ENCODE measurements around the gene PCIF1. TPM values are rescaled to one million over a fixed set of nuclear protein-coding genes. Genes with fewer than 3 reads are reported as not detected.

Gene PCIF1
- total RNA-seq, 4 donors from 2014 or later, result 32.1 to 51.2 (median 37.0) TPM

- intact Hi-C loops (cut with DNase I; ENCODE audit: low total_unique reads), result no loop called here
- Histone ChIP-seq H3K4me3 (no peak overlapping the region), H3K36me3 (peaks cover 0 to 82% of the 10 kb centered on the region in 2 donors), H3K27me3 (no peaks in the 10 kb centered on the region), H3K9me3 (no peaks in the 10 kb centered on the region), H3K4me1 (peaks cover 15 to 35% of the 10 kb centered on the region in 2 donors), H3K27ac (peak overlapping the region; percentile 86 to 96 (median 92))
- TF ChIP-seq CTCF (IDR thresholded peaks at IDR 0.05 in 4 of 5, conservative IDR thresholded peaks at IDR 0.05 in 1 of 5), result no peak
- no peak for TF ChIP-seq POLR2A (IDR thresholded peaks at IDR 0.05)
- DNase-seq (no peak), ATAC-seq (no peak)
- in situ Hi-C loops (cut with MboI; ENCODE audit: low sequenced_read_pairs in 4 of 4), result loop anchor here in 1 of 4 donors (10.0 kb wide), 1 partner anchor 121 kb away; the partner anchor contains the start of gene TNNC2
Measured at GRCh38 chr20:45945678-45946148, 11.2 kb downstream of the PCIF1 start.

GRCh38 chr20:45946149-45946970 lies 11.9 kb downstream of the PCIF1 start:
- Histone ChIP-seq H3K27ac (peak overlapping the region; percentile 86 to 96 (median 92)), H3K4me1 (peaks cover 15 to 35% of the 10 kb centered on the region in 2 donors), H3K27me3 (no peaks in the 10 kb centered on the region), H3K9me3 (no peaks in the 10 kb centered on the region), H3K36me3 (peaks cover 0 to 82% of the 10 kb centered on the region in 2 donors), H3K4me3 (no peak overlapping the region)
- intact Hi-C loops (cut with DNase I; ENCODE audit: low total_unique reads) (no loop called here), in situ Hi-C loops (cut with MboI; ENCODE audit: low sequenced_read_pairs in 4 of 4) (loop anchor here in 1 of 4 donors (10.0 kb wide), 1 partner anchor 122 kb away; the partner anchor contains the start of gene TNNC2)
- TF ChIP-seq POLR2A (IDR thresholded peaks at IDR 0.05) (peak in 1 of 2 donors; percentile 57), CTCF (IDR thresholded peaks at IDR 0.05 in 4 of 5, conservative IDR thresholded peaks at IDR 0.05 in 1 of 5) (no peak)
- DNase-seq (peak; percentile 81 to 91), ATAC-seq (peak; percentile 65 to 89)

- intact Hi-C loops (cut with DNase I; ENCODE audit: low total_unique reads) (no loop called here), in situ Hi-C loops (cut with MboI; ENCODE audit: low sequenced_read_pairs in 4 of 4) (loop anchor here in 1 of 4 donors (10.0 kb wide), 1 partner anchor 122 kb away; the partner anchor contains the start of gene TNNC2)
- no peak for TF ChIP-seq POLR2A (IDR thresholded peaks at IDR 0.05)
- H3K36me3 ChIP-seq, result peaks cover 0 to 82% of the 10 kb centered on the region in 2 donors
- H3K27me3 ChIP-seq, result no peaks in the 10 kb centered on the region
- H3K4me1 ChIP-seq, result peaks cover 15 to 35% of the 10 kb centered on the region in 2 donors
- no peak overlapping the region for H3K4me3 ChIP-seq
- no peaks in the 10 kb centered on the region for H3K9me3 ChIP-seq
- H3K27ac ChIP-seq, result peak overlapping the region; percentile 86 to 96 (median 92)
- DNase-seq, result no peak
- no peak for ATAC-seq
Measured at GRCh38 chr20:45947110-45947866, 12.8 kb downstream of the PCIF1 start.

DNA sequence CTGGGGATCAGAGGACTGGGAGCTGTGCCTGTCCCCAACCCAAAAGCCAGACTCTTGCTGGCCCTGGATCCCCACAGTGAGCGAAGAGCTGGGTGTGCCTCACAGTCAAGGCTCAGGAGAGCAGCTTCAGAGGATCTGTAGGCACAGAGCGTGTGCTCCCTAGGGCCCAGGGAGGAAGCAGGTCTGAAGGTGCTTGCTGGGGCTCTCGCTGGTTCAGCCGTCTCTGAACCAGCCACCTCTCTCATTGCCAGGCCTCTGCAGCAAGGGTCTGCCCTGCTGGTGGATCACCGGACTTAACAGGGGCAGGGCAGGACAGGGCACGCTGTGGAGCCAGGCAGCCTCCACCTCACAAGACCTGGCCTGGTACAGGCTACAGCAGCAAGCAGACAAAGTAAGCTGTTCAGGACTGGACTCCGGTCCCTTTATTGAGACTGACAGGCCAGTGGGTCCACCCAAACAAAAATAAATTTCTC lies 13.8 kb downstream of the PCIF1 start:
- Histone ChIP-seq H3K27me3 (no peaks in the 10 kb centered on the region), H3K27ac (peak overlapping the region; percentile 86 to 96 (median 92)), H3K36me3 (peaks cover 0 to 82% of the 10 kb centered on the region in 2 donors), H3K9me3 (no peaks in the 10 kb centered on the region), H3K4me1 (peaks cover 15 to 35% of the 10 kb centered on the region in 2 donors), H3K4me3 (no peak overlapping the region)
- TF ChIP-seq POLR2A (IDR thresholded peaks at IDR 0.05) (no peak), CTCF (IDR thresholded peaks at IDR 0.05 in 4 of 5, conservative IDR thresholded peaks at IDR 0.05 in 1 of 5) (no peak)
- ATAC-seq (no peak), DNase-seq (no peak)
- intact Hi-C loops (cut with DNase I; ENCODE audit: low total_unique reads), result loop anchor here (2.0 kb wide), 1 partner anchor 19 kb away; no protein-coding TSS in a partner anchor
- in situ Hi-C loops (cut with MboI; ENCODE audit: low sequenced_read_pairs in 4 of 4), result loop anchor here in 1 of 4 donors (10.0 kb wide), 1 partner anchor 123 kb away; the partner anchor contains the start of gene TNNC2

Data from gastrocnemius medialis (tissue), 4 donors.